Activated naive CD4-positive, alpha-beta T cell (primary cell): Measurements from ENCODE around the gene PROB1.
"Not testable (repeated sequence)": the region's sequence is repeated elsewhere in the genome, so short reads cannot be mapped to it uniquely, and the experiment has no call there.

Experiments
- DNase-seq, 4 experiments: peaks; one replicate each; lab custom pipeline; 2025; lab: John Stamatoyannopoulos, UW

PROB1 gene

GRCh38 chr5:139378101-139378825, 16.6 kb downstream of the PROB1 start:
- DNase-seq = no peak

DNA sequence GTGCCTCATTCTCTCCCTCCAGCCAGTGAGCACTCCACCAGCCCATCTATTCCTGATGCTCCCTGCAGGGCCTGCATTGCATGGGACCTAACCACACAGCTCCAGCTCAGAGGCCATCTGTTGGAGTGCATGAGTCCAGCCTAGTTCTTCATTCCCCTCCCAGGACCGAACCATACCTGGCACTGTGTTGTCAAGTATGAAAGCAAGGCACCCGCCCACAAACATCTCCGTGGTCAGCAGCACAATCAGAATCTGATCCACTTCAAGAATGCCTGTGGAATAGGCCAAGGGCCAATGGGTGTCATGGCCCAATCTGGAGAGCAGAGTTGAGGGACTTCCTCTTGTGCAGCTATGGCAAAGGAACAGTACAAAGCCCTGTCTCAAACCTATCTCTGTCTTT, 17.7 kb downstream of the PROB1 start:
- DNase-seq = no peak

GRCh38 chr5:139376364-139376763, 18.5 kb downstream of the PROB1 start:
- no peak for DNase-seq

DNA sequence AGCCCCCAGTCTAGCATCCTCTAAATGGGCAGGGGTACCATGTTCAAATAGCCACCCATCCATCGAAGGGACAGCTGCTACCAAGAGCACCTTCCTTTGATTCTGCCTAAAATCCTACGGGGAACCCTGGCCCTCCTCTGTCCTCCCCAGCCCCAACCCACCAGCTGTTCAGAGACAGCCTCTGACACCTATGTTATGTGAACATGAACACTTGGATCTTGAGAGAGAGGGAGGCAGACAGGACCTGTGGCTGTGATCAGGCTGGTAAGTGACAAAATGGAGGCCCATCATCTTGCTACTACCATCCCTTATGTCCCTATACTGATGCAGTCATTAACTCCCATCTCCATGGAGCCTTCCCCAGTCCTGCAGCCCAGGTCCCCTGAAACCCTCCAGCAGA, 20.0 kb downstream of the PROB1 start:
- DNase-seq = no peak

DNA sequence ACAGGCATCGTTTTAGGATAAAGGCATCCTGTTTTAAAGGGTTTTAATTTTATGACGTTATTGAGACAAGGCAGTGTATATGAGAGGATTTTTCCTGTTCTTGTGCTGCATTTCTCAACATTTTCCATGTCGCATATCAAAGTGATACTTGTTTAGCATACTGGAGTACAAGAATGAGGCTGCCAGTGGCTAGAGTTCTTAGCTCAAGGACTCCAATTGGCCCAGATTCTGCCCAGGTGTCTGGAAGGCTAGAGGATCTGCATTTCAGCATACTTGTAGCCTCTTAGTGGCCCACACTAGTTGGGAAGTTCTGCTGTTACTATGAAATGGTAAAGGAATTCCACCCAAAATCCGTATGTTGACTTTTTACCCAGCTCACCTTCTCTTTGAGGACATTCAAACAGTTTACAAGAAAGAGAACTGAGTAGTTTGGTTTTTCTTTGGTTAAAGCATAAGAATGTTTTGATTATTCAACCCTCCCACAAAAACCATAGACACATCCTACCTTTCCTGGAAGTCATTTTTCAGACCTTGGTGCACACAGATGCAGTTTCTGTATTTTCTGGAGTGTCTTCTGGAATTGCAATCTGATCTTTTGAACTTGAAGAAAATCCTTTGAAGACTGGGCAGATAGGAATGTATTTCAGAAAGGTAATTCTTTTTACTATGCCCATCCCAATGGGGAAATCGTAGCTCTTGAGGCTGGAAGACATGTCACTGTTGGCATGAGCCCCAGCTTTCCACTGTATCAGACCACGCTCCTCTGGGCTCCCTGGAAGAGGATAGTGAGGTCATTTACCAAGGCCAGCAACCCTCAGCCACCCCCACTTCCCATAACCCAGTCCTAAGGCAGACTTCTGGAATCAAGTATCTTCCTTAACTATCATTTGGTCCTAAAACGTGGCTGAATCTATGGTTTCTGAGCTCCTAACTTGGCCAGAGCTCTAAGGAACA, 23.1 kb downstream of the PROB1 start:
- DNase-seq = no peak

- DNase-seq = no peak
These were observed 25.7 kb downstream of the PROB1 start for GRCh38 chr5:139369181-139369580.

GRCh38 chr5:139368613-139369012, 26.3 kb downstream of the PROB1 start:
- no peak for DNase-seq

GRCh38 chr5:139364466-139364865, 30.4 kb downstream of the PROB1 start:
- no peak for DNase-seq

GRCh38 chr5:139363937-139364336, 31.0 kb downstream of the PROB1 start:
- no peak for DNase-seq

- DNase-seq = no peak
These were observed 33.0 kb downstream of the PROB1 start for GRCh38 chr5:139361835-139362429.

DNA sequence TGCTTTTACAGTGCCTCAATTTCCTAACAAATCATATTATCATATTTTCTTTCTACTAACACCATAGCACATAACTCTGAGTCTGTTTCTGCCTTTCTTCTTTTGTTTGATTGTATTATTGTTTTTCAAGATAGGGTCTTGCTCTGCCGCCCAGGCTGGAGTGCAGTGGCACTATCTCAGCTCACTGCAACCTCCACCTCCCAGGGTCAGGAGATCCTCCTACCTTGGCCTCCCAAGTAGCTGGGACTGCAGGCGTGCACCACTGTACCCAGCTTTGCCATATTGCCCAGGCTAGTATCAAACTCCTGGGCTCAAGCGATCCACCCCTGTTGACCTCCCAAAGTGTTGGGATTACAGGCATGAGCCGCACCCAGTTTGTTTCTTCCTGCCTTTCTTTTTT, 34.5 kb downstream of the PROB1 start:
- no peak for DNase-seq

GRCh38 chr5:139358064-139358463, 36.8 kb downstream of the PROB1 start:
- DNase-seq = no peak

GRCh38 chr5:139355900-139356299, 39.0 kb downstream of the PROB1 start:
- DNase-seq = not testable (repeated sequence)

- DNase-seq = no peak
These were observed 40.7 kb downstream of the PROB1 start for GRCh38 chr5:139354186-139354585.

DNA sequence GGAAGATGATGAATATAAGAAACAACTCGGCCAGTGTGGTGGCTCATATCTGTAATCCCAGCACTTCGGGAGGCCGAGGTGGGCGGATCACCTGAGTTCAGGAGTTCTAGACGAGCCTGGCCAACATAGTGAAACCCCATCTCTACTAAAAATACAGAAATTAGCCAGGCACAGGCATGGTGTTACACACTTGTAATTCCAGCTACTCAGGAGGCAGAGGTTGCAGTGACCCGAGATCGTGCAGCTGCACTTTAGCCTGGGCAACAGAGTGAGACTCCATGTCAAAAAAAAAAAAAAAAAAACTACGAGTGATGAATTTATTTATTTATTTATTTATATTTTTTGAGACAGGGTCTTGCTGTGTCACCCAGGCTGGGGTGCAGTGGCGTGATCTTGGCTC, 47.0 kb downstream of the PROB1 start:
- DNase-seq = not testable (repeated sequence)

- DNase-seq = not testable (repeated sequence)
These were observed 49.5 kb downstream of the PROB1 start for GRCh38 chr5:139345442-139345841.

- no peak for DNase-seq
These were observed 50.7 kb downstream of the PROB1 start for GRCh38 chr5:139344177-139344576.

DNA sequence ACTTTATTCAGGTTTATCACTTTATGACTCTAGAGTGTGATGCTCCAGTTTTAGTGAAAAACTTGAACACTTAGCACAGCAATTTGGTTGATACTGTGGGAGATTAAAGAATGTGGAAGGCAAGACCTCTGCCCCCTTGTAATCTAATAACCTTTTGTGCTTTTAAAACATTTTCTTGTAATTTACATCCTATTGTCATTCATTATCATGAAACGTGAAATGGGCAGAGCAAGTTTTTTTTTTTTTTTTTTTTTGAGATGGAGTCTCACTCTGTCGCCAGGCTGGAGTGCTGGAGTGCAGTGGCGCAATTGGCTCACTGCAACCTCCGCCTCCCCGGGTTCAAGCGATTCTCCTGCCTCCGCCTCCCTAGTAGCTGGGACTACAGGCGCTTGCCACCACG, 51.4 kb downstream of the PROB1 start:
- no peak for DNase-seq

DNA sequence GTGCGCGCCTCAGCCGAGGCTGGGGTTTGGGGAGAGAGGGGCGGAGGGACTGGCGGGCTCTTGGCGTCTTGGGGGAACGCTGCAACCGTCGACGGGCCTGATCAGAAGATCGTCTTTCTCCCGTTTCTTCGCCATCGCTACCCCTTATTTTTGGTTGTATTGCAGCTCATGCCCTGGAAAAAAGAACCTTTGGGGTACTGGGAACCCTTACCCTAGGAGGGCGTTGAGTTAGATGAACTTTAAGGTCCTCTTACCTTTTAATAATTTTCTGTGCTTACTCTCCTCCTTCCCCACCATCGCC, 52.5 kb downstream of the PROB1 start:
- no peak for DNase-seq

DNA sequence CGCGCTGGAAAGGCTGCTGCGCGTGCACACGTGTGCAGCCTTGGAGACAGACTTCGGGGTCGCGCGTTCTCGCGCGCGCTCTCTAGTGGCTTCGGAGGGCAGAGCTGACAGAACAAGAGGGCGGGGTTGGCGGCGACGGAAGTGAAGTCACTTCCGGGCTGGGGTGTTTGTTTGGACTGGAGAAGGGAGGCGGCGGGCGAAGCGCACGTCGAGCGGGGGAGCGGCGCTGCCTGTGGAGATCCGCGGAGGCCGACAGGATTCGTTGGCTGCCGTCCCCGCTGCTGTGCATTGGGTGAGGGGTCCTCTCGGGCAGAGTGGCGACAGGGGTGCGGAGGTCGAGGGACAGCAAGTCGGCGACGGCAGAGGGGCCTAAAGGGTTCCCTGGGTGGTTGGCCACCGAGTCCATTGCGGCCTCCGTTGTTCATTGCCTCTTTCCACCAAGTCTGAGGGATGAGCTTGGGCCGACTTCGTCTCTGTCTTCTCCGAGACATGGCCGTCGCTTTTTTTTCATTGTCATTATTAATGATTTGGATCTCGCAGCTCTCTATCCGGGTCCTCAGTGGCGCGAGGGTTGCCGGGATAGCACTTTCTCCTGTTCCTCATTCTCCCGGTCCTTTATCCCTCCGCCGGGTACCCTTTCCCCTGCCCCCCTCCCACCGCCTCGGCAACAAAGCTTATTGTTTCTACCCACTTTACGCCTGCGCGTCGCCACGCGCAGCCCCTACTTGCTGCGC, 53.0 kb downstream of the PROB1 start, which contains the start of gene PAIP2:
Gene PAIP2, plus strand, starts transcription at position 166 of the 734 bp plus-strand sequence. CDS start 21,931 bp downstream, outside the sequence.
- peak; percentile 90 to 96 (median 93) for DNase-seq

DNA sequence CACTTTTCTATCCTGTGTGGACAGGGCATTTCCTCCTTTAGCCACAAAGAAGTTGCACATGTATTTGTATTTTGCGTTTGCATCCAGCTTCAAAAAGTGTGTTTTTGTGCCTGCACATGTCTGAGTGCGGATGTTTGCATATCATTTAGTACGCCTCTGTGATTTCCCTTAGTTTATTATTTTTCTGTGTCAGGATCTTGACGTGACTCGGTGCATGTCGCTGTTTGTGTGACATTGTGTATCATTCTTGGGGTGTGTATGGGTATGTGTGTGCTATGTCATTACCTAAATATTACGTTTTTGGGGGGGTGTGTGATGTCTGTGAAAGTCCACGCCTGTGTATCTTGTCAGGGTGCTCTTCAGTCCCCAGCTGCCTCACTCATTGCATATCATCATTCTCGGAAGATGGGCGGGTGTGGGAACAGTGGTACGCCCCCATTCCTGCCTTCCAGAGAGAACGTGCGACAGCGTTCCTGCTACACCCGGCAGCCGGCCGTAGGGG, 53.7 kb downstream of the PROB1 start:
- no peak for DNase-seq
